ENCODE results near the gene UBTF. TPM values are rescaled to one million over a fixed set of nuclear protein-coding genes. Genes with fewer than 3 reads are reported as not detected.

UBTF gene
- total and polyA plus RNA-seq, 9 of the 15 experiments (the other 6 are each of a cell fraction or from before 2014, with no cell fraction given), result 1.2 to 113 (median 83.6) TPM

- TF ChIP-seq SIN3A (IDR thresholded peaks at IDR 0.05; ENCODE audit: borderline replicate concordance in 2 of 2, control insufficient read depth in 1 of 2, low read depth in 2 of 2, low read length in 2 of 2) (peak in 1 of 2 experiments; percentile 64; a peak in 1 of 4 replicates), ZNF263 (CRISPR knock-in tag; IDR thresholded peaks at IDR 0.05; ENCODE audit: borderline replicate concordance) (peak; percentile 71; the same call in 1 of the 2 replicates), ZNF174 (CRISPR knock-in tag; IDR thresholded peaks at IDR 0.05) (no peak), PHF20 (IDR thresholded peaks at IDR 0.05; ENCODE audit: partially characterized antibody) (peak; percentile 74), FOXA3 (CRISPR knock-in tag; conservative IDR thresholded peaks at IDR 0.05 in 1 of 2, IDR thresholded peaks at IDR 0.05 in 1 of 2) (0 out of 4 replicates have a peak, but pooled peaks of 1 of the 2 experiments have one; percentile 26), NR1H2 (CRISPR knock-in tag; IDR thresholded peaks at IDR 0.05) (0 out of 2 replicates have a peak, but pooled peaks have one; percentile 69), BRF2 (IDR thresholded peaks at IDR 0.05; ENCODE audit: borderline replicate concordance, insufficient read depth, insufficient read length) (no peak), RBM17 (IDR thresholded peaks at IDR 0.05; ENCODE audit: borderline replicate concordance, low read depth, low read length) (no peak), E2F5 (CRISPR knock-in tag; IDR thresholded peaks at IDR 0.05) (no peak), ZNF561 (CRISPR knock-in tag; conservative IDR thresholded peaks at IDR 0.05) (no peak), MYNN (IDR thresholded peaks at IDR 0.05) (peak; percentile 95), MYNN (CRISPR knock-in tag; IDR thresholded peaks at IDR 0.05) (no peak), THAP7 (CRISPR knock-in tag; IDR thresholded peaks at IDR 0.05) (no peak), ZNF75A (CRISPR knock-in tag; IDR thresholded peaks at IDR 0.05) (no peak), ZNF280B (CRISPR knock-in tag; IDR thresholded peaks at IDR 0.05) (no peak), HDAC3 (IDR thresholded peaks at IDR 0.05; ENCODE audit: borderline replicate concordance, partially characterized antibody) (peak; percentile 98), ZNF518B (CRISPR knock-in tag; IDR thresholded peaks at IDR 0.05) (no peak)
Measured at GRCh38 chr17:44266402-44267164, 47.1 kb upstream of the UBTF start (continued).

Data from K562 (cell line).